ENCODE measurements around the gene EIF4G3.

The EIF4G3 gene

DNA sequence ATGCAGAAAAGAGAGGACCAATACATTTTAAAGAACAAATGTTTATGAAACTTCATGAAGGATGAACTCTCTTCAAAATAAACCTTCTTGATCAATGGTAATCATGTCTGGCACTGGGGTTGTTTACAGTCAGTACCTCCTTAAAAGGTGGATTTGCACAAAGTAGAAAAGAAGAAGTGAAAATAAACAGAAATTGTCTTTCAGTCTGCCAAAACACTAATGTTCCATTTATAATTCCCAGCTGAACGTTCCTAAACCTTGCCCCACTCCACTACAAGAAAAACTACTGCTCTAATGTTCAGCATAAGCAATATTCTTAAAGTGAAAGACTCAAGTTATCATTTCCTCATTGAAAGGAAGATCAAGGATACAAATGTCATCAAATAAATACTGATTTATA, 86.2 kb downstream of the EIF4G3 start:
- no peak overlapping the region for H3K4me2 ChIP-seq (ENCODE audit: low read length)
- no peaks in the 10 kb centered on the region for H4K20me1 ChIP-seq (ENCODE audit: insufficient read depth, low read length)
- no peaks in the 10 kb centered on the region for H3K27me3 ChIP-seq (ENCODE audit: insufficient read depth, low read length)
- H3K4me3 ChIP-seq (ENCODE audit: low read depth, low read length, poor library complexity, severe bottlenecking), result no peak overlapping the region
- no peaks in the 10 kb centered on the region for H3F3A ChIP-seq (ENCODE audit: insufficient read depth, low read length)
- H3K27ac ChIP-seq (ENCODE audit: low read depth, low read length, poor library complexity, severe bottlenecking), result no peak overlapping the region
- H3K4me1 ChIP-seq (ENCODE audit: insufficient read depth, low read length, severe bottlenecking), result peaks cover 24% of the 10 kb centered on the region
- H2AFZ ChIP-seq (ENCODE audit: low read length), result no peak overlapping the region
- peaks cover 11% of the 10 kb centered on the region for H3K79me2 ChIP-seq (ENCODE audit: insufficient read depth, low read length)
- TF ChIP-seq, protein P1, sequence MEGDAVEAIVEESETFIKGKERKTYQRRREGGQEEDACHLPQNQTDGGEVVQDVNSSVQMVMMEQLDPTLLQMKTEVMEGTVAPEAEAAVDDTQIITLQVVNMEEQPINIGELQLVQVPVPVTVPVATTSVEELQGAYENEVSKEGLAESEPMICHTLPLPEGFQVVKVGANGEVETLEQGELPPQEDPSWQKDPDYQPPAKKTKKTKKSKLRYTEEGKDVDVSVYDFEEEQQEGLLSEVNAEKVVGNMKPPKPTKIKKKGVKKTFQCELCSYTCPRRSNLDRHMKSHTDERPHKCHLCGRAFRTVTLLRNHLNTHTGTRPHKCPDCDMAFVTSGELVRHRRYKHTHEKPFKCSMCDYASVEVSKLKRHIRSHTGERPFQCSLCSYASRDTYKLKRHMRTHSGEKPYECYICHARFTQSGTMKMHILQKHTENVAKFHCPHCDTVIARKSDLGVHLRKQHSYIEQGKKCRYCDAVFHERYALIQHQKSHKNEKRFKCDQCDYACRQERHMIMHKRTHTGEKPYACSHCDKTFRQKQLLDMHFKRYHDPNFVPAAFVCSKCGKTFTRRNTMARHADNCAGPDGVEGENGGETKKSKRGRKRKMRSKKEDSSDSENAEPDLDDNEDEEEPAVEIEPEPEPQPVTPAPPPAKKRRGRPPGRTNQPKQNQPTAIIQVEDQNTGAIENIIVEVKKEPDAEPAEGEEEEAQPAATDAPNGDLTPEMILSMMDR (IDR thresholded peaks at IDR 0.05; ENCODE audit: low read length), result no peak
- TF ChIP-seq EZH2 (IDR thresholded peaks at IDR 0.05; ENCODE audit: borderline replicate concordance, low read length), result no peak
- H3K36me3 ChIP-seq (ENCODE audit: insufficient read depth, low read length), result peaks cover 43% of the 10 kb centered on the region
- H3K9me2 ChIP-seq (ENCODE audit: low read depth, low read length), result no peaks in the 10 kb centered on the region
- H3K9me3 ChIP-seq (ENCODE audit: low read length), result no peaks in the 10 kb centered on the region
- no peak overlapping the region for H3K9ac ChIP-seq (ENCODE audit: low read length)

DNA sequence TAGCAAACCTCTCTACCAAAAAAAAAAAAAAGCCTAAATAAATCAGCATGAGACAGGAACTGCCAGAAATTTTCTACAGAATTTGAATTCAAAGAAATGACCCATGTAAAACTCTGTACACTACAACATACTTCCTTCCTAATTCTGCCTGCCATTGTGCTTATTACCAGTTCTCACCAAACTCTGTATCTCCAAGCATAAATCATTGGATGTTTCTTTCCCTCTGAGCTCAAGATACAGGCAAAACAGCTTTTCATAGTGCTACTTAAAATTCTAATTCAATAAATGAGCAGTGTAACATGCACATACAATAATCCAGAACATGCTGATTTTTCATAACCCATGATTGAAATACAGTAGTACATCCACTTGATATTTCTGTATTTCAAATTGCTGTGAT, 87.0 kb downstream of the EIF4G3 start:
- Histone ChIP-seq H3K9me3 (ENCODE audit: low read length) (no peaks in the 10 kb centered on the region), H3K9ac (ENCODE audit: low read length) (no peak overlapping the region), H3K27me3 (ENCODE audit: insufficient read depth, low read length) (no peaks in the 10 kb centered on the region), H3F3A (ENCODE audit: insufficient read depth, low read length) (no peaks in the 10 kb centered on the region), H3K4me2 (ENCODE audit: low read length) (no peak overlapping the region), H3K9me2 (ENCODE audit: low read depth, low read length) (no peaks in the 10 kb centered on the region), H3K4me1 (ENCODE audit: insufficient read depth, low read length, severe bottlenecking) (peaks cover 24% of the 10 kb centered on the region), H3K79me2 (ENCODE audit: insufficient read depth, low read length) (peaks cover 11% of the 10 kb centered on the region), H3K27ac (ENCODE audit: low read depth, low read length, poor library complexity, severe bottlenecking) (no peak overlapping the region), H3K36me3 (ENCODE audit: insufficient read depth, low read length) (peaks cover 43% of the 10 kb centered on the region), H3K4me3 (ENCODE audit: low read depth, low read length, poor library complexity, severe bottlenecking) (no peak overlapping the region), H4K20me1 (ENCODE audit: insufficient read depth, low read length) (no peaks in the 10 kb centered on the region), H2AFZ (ENCODE audit: low read length) (no peak overlapping the region)
- TF ChIP-seq, protein P1 (IDR thresholded peaks at IDR 0.05; ENCODE audit: low read length), result no peak
- TF ChIP-seq EZH2 (IDR thresholded peaks at IDR 0.05; ENCODE audit: borderline replicate concordance, low read length), result no peak

DNA sequence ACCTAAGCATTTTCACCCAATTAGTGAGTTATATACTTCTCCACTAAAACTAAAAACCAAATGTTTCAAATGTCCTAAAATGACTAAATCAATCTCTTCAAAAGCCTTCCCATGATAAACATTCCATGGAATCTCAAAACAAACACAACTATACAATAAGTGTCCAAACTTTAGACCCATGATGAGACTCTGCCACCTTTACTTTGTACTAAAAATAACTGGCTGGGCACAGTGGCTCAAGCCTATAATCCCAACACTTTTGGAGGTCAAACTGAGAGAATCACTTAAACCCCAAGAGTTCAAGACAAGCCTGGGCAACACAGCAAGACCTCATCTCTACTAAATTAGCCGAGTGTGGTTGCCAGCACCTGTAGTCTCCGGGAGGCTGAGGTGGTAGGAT, 87.4 kb downstream of the EIF4G3 start:
- TF ChIP-seq, protein P1 (IDR thresholded peaks at IDR 0.05; ENCODE audit: low read length), result no peak
- TF ChIP-seq EZH2 (IDR thresholded peaks at IDR 0.05; ENCODE audit: borderline replicate concordance, low read length), result no peak
- Histone ChIP-seq H3K4me3 (ENCODE audit: low read depth, low read length, poor library complexity, severe bottlenecking) (no peak overlapping the region), H4K20me1 (ENCODE audit: insufficient read depth, low read length) (no peaks in the 10 kb centered on the region), H3F3A (ENCODE audit: insufficient read depth, low read length) (no peaks in the 10 kb centered on the region), H3K27ac (ENCODE audit: low read depth, low read length, poor library complexity, severe bottlenecking) (no peak overlapping the region), H3K9me3 (ENCODE audit: low read length) (no peaks in the 10 kb centered on the region), H3K36me3 (ENCODE audit: insufficient read depth, low read length) (peaks cover 47% of the 10 kb centered on the region), H3K9ac (ENCODE audit: low read length) (no peak overlapping the region), H3K9me2 (ENCODE audit: low read depth, low read length) (no peaks in the 10 kb centered on the region), H3K27me3 (ENCODE audit: insufficient read depth, low read length) (no peaks in the 10 kb centered on the region), H2AFZ (ENCODE audit: low read length) (no peak overlapping the region), H3K79me2 (ENCODE audit: insufficient read depth, low read length) (peaks cover 11% of the 10 kb centered on the region), H3K4me2 (ENCODE audit: low read length) (no peak overlapping the region), H3K4me1 (ENCODE audit: insufficient read depth, low read length, severe bottlenecking) (peaks cover 24% of the 10 kb centered on the region)

Measured in OCI-LY1 (cell line).